SJCRH30 (cell line): ENCODE results near the gene ZFP36L1. TPM values are rescaled to one million over a fixed set of nuclear protein-coding genes. Genes with fewer than 3 reads are reported as not detected.
"Not testable (repeated sequence)": the region's sequence is repeated elsewhere in the genome, so short reads cannot be mapped to it uniquely, and the experiment has no call there.

Experiments
- DNase-seq, 2 experiments: peaks; one replicate each; pipeline ENCODE4 v3.0.0-alpha.2; 2015 to 2020
- H3K27ac ChIP-seq: fragments of 250-450 bp; sonication (Bioruptor Pico); 2 replicates; pipeline ENCODE4 v1.5.1; 2020; ENCODE audit warnings: mild to moderate bottlenecking, moderate library complexity
- H3K27me3 ChIP-seq: fragments of 250-450 bp; sonication (Bioruptor Pico); 2 replicates; pipeline ENCODE4 v1.5.1; 2020; ENCODE audit warnings: mild to moderate bottlenecking, moderate library complexity
- H3K36me3 ChIP-seq: fragments of 250-450 bp; sonication (Bioruptor Pico); 2 replicates; pipeline ENCODE4 v1.5.1; 2020; ENCODE audit warnings: mild to moderate bottlenecking, moderate library complexity
- H3K4me1 ChIP-seq: fragments of 250-450 bp; sonication (Bioruptor Pico); 2 replicates; pipeline ENCODE4 v1.5.1; 2020; ENCODE audit warnings: mild to moderate bottlenecking, moderate library complexity
- H3K4me3 ChIP-seq: fragments of 250-450 bp; sonication (Bioruptor Pico); 2 replicates; pipeline ENCODE4 v1.5.1; 2020; ENCODE audit warnings: mild to moderate bottlenecking, moderate library complexity
- H3K9me3 ChIP-seq: fragments of 250-450 bp; sonication (Bioruptor Pico); replicated peaks from 2 replicates; pipeline ENCODE4 v1.5.1; 2020; ENCODE audit warnings: mild to moderate bottlenecking, moderate library complexity
- total RNA-seq: library from RNA; depleted of rRNA; stranded (reverse); fragments of >200 nt; shearing (Covaris generic); gene quantifications from 2 replicates; pipeline ENCODE4 v1.2.3, GENCODE V29; 2014

ZFP36L1 gene
- total RNA-seq, 1 experiment from 2014 or later: 70.3 TPM

DNA sequence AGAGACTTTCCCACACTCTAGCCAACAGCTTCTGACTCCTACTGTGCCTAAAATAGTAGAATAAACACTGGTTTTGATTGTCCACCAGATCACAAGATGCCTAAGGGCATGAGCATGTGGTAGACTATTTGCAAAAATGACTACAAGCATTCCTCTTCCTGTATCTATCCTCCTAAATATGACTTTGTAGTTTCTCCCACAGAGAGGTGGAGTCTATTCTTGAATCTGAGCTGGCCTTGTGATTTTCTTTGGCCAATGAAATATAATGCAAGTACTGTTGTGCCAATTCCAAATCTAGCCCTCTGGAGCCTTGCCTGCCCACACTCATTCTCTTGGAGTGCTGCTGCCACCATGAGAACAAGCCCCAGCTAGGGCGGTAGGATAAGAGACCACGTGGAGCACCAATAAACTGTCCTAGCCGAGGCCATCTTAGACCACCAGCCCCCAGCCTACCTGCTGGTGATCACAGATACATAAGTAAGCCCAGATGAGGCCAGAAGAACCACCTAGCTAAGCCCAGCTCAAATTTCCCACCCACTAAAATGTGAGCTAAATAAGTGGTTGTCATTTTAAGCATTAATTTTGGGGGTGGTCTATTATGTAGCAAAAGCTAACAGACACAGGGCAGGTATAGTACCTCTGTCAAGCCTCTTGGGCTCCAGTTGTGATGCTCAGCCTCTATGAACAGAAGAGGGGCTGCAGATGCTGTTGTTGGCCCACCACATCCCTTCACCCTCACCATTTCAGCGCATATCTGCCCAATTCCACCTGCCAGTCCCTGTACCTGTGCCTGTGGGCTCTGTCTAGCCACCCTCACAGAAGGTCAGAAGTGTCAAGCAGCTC lies 17.9 kb downstream of the ZFP36L1 start:
- no peaks in the 10 kb centered on the region for H3K36me3 ChIP-seq
- H3K9me3 ChIP-seq: no peaks in the 10 kb centered on the region
- DNase-seq: no peak
- no peak overlapping the region for H3K4me3 ChIP-seq
- no peak overlapping the region for H3K27ac ChIP-seq
- H3K4me1 ChIP-seq: peaks cover 10% of the 10 kb centered on the region; the same call in 1 of the 2 replicates
- no peaks in the 10 kb centered on the region for H3K27me3 ChIP-seq

DNA sequence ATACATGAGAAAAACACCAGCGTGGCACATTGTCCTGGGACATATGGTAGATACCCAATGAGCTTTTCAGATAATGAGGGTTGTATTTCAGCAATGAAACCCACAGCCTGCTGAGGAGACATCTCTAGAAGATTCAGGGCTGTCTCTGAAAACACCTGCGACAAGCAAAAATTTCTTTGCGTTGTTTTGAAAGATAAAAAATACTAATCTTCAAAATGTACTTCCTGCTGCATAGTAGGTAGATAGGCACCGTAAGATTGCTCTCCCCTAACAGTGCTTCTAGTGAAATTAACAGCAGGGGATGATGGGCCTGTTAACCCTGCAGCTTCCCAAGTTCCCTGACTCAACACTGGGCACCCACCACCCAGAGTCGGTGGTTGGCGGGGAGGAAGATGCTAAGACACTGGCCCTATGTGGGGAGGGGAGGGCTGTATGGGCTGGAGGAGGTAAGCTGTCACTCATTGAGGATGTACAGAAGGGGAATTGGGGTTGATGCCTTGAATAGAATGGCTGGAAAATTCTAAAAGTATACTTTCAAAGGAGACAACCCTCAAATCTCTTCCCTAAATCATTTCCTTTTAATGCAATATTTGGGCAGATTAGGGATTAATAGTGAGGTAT lies 20.0 kb downstream of the ZFP36L1 start:
- Histone ChIP-seq H3K27me3 (no peaks in the 10 kb centered on the region), H3K4me3 (no peak overlapping the region), H3K36me3 (no peaks in the 10 kb centered on the region), H3K27ac (no peak overlapping the region), H3K9me3 (no peaks in the 10 kb centered on the region), H3K4me1 (peaks cover 3% of the 10 kb centered on the region; the same call in 1 of the 2 replicates)
- DNase-seq: no peak

DNA sequence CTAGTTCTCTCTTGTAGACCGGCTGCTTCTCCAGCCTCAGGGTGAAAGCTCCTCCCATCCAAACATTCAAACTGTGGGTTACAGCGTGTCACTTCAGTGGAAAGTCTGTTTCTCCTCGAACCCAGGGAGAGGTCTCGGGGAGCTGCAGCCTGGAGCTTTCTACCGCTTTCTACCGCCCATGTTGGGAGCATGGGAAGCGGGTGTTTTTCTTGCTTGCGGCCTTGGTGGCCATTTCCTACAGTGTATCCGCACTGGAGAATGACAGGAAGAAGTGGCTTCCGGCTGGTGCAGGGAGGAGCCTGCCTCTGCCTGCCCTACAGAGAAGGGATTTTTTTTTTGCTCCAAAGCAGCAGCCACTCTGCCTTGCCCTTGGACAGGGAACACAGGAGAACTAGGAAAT lies 21.2 kb downstream of the ZFP36L1 start:
- Histone ChIP-seq H3K36me3 (no peaks in the 10 kb centered on the region), H3K27ac (no peak overlapping the region), H3K4me3 (no peak overlapping the region), H3K27me3 (no peaks in the 10 kb centered on the region), H3K9me3 (no peaks in the 10 kb centered on the region), H3K4me1 (peaks cover 3% of the 10 kb centered on the region; the same call in 1 of the 2 replicates)
- no peak for DNase-seq

DNA sequence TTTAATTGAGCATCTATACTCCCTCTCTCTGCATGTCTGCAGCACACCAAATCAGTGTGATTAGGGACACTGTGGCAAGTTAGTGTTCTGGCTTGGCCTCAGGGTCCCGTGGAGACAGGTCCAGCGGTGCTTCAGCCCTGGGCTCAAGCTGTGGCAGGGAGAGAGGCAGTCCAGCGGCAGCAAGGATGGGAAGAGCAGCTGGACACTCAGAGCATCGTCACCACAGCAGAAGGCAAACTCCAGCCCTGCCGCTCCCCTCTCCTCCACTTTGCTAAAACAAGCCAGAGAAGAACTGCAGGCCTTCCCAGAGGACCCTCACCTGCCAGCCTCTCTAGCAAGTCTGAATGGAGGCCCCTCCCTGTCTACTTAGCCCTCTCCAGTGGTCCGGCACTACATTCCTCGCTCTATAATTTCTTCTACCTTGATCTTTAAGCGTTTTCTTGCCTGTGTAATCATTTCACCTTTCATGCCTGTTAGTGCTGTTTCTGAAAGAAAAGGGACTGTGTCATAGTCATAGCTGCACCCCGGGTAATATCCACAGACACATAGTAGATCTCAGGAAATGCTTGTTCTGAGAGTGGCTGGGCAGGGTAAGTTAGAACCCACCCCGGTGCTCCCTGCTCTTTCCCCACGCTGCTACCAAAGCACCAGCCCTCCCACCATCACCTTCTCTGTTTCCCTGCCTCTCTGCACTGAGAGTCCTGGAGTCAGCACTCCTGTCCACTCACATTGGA lies 22.1 kb downstream of the ZFP36L1 start:
- Histone ChIP-seq H3K27ac (no peak overlapping the region), H3K27me3 (no peaks in the 10 kb centered on the region), H3K4me1 (peaks cover 3% of the 10 kb centered on the region; the same call in 1 of the 2 replicates), H3K9me3 (no peaks in the 10 kb centered on the region), H3K4me3 (no peak overlapping the region), H3K36me3 (no peaks in the 10 kb centered on the region)
- no peak for DNase-seq

DNA sequence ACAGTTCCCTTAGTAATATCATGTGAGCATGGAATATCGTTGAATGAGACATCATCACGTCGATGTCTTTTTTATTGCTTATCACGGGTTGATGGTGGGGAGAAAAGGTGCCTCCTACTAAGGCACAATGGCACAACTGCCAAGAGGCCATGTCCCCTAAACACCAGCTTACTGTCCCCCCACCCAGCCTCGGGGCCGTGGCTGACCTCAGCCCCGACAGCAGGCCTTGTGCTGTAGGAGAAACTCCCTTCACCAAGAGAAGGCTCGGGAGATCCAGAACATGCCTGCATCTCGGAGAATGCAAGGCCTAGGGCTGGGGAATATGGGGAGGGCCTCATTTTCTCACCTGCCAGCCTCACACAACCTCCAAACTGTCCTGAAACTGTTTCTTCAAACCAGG lies 22.8 kb downstream of the ZFP36L1 start:
- Histone ChIP-seq H3K9me3 (no peaks in the 10 kb centered on the region), H3K27me3 (no peaks in the 10 kb centered on the region), H3K36me3 (no peaks in the 10 kb centered on the region), H3K4me1 (peaks cover 3% of the 10 kb centered on the region; the same call in 1 of the 2 replicates), H3K27ac (no peak overlapping the region), H3K4me3 (no peak overlapping the region)
- DNase-seq: no peak

DNA sequence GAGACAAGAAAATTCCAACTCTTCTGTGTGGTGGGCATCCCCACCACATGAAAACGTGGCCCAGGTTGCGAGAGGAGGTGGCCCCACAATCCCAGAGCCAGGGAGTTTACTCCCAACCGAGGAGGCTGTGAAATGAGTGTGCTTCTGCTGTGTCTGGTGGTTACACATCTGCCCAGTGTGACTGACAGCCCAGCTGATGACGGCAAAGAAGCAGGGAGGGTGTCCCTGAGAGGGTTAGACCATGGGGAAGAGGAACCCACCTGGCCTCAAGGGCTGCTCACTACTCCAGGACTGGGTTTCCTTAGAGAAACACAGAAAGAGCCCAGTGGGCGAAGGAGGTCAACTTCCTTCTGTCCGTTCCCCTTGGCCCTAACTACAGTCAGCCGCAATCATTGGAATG lies 24.6 kb downstream of the ZFP36L1 start:
- Histone ChIP-seq H3K36me3 (no peaks in the 10 kb centered on the region), H3K27me3 (no peaks in the 10 kb centered on the region), H3K4me1 (peaks cover 2% of the 10 kb centered on the region), H3K9me3 (no peaks in the 10 kb centered on the region), H3K27ac (no peak overlapping the region), H3K4me3 (no peak overlapping the region)
- no peak for DNase-seq

DNA sequence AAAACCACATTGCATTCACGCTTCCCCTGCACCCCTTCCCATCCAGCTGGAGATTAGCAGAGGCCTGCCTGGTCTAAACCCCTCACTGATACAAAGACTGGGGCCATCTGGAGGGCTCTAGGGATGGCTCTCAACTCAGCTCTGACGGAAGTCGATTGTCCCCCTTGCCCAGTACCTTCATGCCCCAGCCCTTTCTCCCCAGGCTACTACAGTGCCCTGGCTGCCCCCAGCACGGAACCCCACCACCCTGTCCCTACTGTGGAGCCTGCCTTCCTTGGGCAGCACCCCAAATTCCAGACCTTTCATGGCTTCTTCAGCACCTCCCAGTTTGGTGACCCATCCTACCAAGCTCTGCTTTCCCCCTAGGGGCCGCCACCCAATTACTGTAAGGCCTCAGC lies 25.6 kb downstream of the ZFP36L1 start:
- Histone ChIP-seq H3K9me3 (no peaks in the 10 kb centered on the region), H3K27me3 (no peaks in the 10 kb centered on the region), H3K36me3 (no peaks in the 10 kb centered on the region), H3K4me3 (no peak overlapping the region), H3K27ac (no peak overlapping the region), H3K4me1 (peaks cover 12% of the 10 kb centered on the region)
- DNase-seq: no peak

DNA sequence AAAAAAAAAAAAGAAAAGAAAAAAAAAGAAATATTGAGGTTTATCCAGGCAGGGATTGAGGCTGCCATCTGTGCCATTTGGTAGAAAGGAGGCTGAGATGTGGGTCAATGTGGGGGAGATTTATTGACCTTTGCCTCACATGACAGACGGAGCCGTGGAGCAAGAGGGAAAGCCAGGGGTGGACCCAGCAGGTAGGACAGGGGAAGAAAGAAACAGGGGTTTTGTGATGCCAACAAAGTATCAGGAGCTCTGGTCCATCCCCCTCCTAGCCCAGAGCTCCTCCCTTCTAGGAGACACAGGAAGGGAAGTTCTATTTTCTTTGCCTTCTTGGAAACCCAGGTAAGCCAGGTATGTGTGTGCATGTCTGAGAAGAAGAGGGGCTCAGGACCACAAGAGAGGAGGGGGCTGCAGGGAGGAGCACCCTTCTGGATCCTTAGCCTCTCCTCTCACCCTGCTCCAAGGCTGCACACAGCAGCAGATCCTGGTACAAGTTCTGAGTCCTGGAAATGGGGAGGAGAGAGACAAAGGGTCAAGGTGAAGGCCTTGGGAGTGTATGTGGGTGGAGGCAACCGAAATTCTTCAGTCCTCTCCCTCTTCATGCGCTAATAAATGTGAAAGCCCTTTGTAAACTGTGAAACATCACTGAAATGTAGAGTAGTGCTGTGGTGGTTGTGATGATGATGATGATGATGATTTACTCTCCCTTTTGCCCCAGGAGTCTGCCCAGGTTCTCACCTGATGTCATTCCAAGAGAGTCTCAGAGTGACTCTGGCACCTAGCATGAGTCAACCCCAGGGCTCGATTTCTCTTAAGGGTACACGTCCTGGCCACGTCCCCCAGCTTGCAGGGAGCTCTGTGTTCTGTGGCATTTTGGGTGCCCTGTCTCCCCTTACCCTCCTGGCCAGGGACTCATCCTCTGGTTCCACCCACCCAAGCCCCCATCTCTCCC lies 26.3 kb downstream of the ZFP36L1 start:
- no peak for DNase-seq
- H3K4me1 ChIP-seq: peaks cover 12% of the 10 kb centered on the region
- H3K27ac ChIP-seq: no peak overlapping the region
- H3K36me3 ChIP-seq: no peaks in the 10 kb centered on the region
- H3K27me3 ChIP-seq: no peaks in the 10 kb centered on the region
- no peaks in the 10 kb centered on the region for H3K9me3 ChIP-seq
- H3K4me3 ChIP-seq: no peak overlapping the region

DNA sequence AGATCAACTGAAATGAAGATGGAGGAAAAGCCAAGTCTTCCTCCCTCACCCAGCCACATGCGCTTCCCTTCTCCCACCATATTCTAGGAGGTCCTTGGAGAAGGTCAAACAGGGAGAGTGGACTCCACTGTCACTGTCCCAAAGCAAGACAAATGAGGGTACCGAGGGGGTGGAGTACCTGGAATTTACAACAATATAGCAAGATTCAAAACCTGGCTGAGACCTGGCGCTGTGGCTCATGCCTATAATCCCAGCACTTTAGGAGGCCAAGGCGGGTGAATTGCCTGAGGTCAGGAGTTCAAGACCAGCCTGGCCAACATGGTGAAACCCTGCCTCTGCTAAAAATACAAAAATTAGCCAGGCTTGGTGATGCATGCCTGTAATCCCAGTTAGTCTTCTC lies 29.0 kb downstream of the ZFP36L1 start:
- peaks cover 35% of the 10 kb centered on the region for H3K4me1 ChIP-seq
- DNase-seq, H3K9me3 ChIP-seq, H3K4me3 ChIP-seq, H3K36me3 ChIP-seq, H3K27me3 ChIP-seq, H3K27ac ChIP-seq: not testable (repeated sequence)

DNA sequence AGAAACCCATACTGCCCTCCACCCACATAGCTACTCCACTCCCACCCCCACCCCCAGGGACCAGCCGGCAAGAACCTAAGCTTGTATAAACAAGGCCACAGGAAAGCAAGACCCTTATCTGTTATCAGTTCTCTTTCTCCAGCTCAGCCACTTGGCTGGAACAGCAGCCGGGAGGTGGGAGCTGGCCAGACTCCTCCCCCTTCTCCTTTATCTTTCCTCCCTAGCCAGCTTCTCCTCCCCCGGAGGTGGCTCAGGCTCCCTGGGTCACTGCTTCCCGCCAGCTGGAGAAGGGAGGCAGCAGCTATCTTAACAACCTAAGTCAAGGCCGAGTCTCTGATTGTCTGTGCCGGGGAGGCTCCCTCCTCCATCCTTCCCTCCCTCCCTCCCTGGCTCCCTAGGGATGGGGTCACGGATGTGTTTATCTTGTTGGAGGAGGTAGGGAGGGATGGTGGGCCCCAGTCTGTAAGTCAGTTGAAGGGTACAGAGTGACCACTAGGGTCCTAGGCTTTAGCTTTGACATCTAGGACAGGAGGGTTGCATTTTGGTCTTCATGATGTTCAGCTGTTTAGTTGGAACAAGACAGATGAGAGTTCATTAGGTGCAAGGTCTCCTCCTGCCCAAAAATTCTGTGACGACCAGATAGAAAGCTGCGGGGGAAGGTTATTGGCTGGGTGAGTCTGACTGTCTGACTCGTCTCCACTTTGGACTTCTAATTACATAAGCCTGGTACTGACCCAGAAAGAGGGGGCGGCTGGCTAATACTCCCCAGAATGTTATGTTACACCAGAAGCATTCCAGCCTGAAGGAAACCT lies 29.7 kb downstream of the ZFP36L1 start:
- H3K4me3 ChIP-seq: no peak overlapping the region
- peak; percentile 67 to 78 for DNase-seq
- no peaks in the 10 kb centered on the region for H3K36me3 ChIP-seq
- no peaks in the 10 kb centered on the region for H3K9me3 ChIP-seq
- peaks cover 42% of the 10 kb centered on the region for H3K4me1 ChIP-seq
- no peaks in the 10 kb centered on the region for H3K27me3 ChIP-seq
- H3K27ac ChIP-seq: no peak overlapping the region

DNA sequence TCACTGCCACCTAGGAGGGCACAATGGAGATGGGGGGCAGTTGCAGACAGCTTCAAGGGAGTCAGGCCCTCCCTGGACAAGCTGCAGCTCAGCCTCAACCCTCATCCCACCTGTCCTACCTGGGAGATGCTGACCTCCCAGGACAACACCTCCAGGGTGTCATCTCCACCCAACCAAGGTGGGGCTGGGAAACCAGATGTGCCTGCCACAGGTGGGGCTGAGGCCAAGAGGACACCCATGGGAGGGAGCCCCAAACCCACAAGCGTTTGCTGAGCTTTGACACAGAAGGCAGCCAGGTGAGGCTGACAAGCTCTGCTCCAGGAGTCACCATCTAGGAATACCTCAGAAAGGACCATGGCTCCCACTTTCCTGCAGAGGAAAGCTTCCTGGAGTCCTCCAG lies 31.5 kb downstream of the ZFP36L1 start:
- Histone ChIP-seq H3K27ac (no peak overlapping the region), H3K9me3 (no peaks in the 10 kb centered on the region), H3K36me3 (no peaks in the 10 kb centered on the region), H3K27me3 (no peaks in the 10 kb centered on the region), H3K4me1 (peaks cover 56% of the 10 kb centered on the region), H3K4me3 (no peak overlapping the region)
- DNase-seq: no peak

DNA sequence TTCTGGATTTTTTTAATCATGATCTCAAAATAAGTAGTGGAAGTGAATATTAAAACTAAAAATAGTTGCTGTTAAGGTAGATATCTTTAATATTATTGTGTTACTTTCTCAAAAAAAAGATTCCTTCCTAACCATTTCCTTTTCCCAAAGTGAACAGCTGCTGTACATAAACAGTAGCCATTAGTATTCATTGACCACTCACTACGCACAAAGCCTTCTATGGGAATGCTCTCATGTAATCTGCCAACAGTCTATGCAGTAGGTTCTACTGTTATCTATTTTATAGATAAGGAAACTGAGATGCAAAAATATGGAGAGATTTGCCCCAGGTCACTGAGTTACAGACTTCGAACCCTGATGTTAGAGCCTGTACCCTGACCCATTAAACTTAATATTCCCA lies 32.1 kb downstream of the ZFP36L1 start:
- no peaks in the 10 kb centered on the region for H3K27me3 ChIP-seq
- no peaks in the 10 kb centered on the region for H3K36me3 ChIP-seq
- H3K27ac ChIP-seq: peak overlapping the region; percentile 90; the same call in 1 of the 2 replicates
- no peaks in the 10 kb centered on the region for H3K9me3 ChIP-seq
- H3K4me3 ChIP-seq: no peak overlapping the region
- H3K4me1 ChIP-seq: peaks cover 60% of the 10 kb centered on the region
- DNase-seq: peak in 1 of 2 experiments; percentile 47

DNA sequence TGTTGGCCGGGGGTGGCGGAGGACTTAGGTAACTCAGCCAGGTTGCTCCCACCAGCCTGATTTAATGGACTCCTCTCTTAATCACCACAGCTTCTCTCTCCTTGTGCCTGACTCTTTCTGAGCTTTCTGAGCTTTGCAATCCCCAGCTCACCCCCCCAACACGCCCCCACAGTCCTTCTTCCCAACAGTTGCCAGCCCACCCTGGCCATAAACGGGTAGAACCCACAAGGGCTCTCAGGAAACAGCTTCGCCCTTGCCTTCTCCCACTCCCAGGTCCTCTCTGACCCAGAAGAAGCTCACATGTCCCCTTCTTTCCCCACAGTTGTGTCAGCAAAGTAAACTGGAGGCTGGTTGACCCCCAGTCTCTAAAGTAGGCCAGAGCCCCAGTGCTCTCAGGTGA lies 32.9 kb downstream of the ZFP36L1 start:
- H3K4me3 ChIP-seq: no peak overlapping the region
- DNase-seq: no peak
- no peaks in the 10 kb centered on the region for H3K27me3 ChIP-seq
- no peaks in the 10 kb centered on the region for H3K9me3 ChIP-seq
- peak overlapping the region; percentile 90 for H3K27ac ChIP-seq
- no peaks in the 10 kb centered on the region for H3K36me3 ChIP-seq
- H3K4me1 ChIP-seq: peaks cover 60% of the 10 kb centered on the region
